GM23338 (cell line): ENCODE measurements around the gene LRRC27. TPM values are rescaled to one million over a fixed set of nuclear protein-coding genes. Genes with fewer than 3 reads are reported as not detected.

ENCODE experiments used
- ATAC-seq: fragments of 200-7000 bp; cut with Tn5 transposase; 3 replicates; pipeline ENCODE4 v1.9.1; 2020
- DNase-seq: peaks from one replicate; pipeline ENCODE4 v3.0.0-alpha.2; 2015; ENCODE audit warnings: low spot score
- H2AFZ ChIP-seq: fragments of 200-600 bp; sonication (generic); 2 replicates; pipeline ENCODE4 v1.8.0; 2016; ENCODE audit warnings: antibody characterized with exemption, mild to moderate bottlenecking, moderate library complexity
- H3F3A ChIP-seq: fragments of 200-600 bp; sonication (generic); replicated peaks from 2 replicates; pipeline ENCODE4 v1.8.0; 2017; ENCODE audit warnings: antibody characterized with exemption, mixed run types, low read depth
- H3K27ac ChIP-seq: fragments of 200-600 bp; sonication (generic); 2 replicates; pipeline ENCODE4 v1.6.1; 2016; ENCODE audit warnings: low read depth
- H3K27me3 ChIP-seq: fragments of 200-600 bp; sonication (generic); 2 replicates; pipeline ENCODE4 v1.8.0; 2016; ENCODE audit warnings: mild to moderate bottlenecking, mixed run types, moderate library complexity; ENCODE audit not compliant: insufficient read depth
- H3K36me3 ChIP-seq: fragments of 200-600 bp; sonication (generic); 2 replicates; pipeline ENCODE4 v1.8.0; 2016; ENCODE audit warnings: mild to moderate bottlenecking; ENCODE audit not compliant: insufficient read depth
- H3K4me1 ChIP-seq: fragments of 200-600 bp; sonication (generic); 2 replicates; pipeline ENCODE4 v1.8.0; 2016; ENCODE audit warnings: mild to moderate bottlenecking, moderate library complexity; ENCODE audit not compliant: insufficient read depth
- H3K4me2 ChIP-seq: fragments of 200-600 bp; sonication (generic); 2 replicates; pipeline ENCODE4 v1.7.1; 2017; ENCODE audit warnings: mixed run types
- H3K4me3 ChIP-seq: fragments of 200-600 bp; sonication (generic); 2 replicates; pipeline ENCODE4 v1.6.1; 2016; ENCODE audit warnings: mixed run types
- H3K79me2 ChIP-seq: fragments of 200-600 bp; sonication (generic); replicated peaks from 2 replicates; pipeline ENCODE4 v1.8.0; 2017; ENCODE audit warnings: mild to moderate bottlenecking; ENCODE audit not compliant: insufficient read depth
- H3K9me2 ChIP-seq: fragments of 200-600 bp; sonication (generic); 2 replicates; pipeline ENCODE4 v1.8.0; 2017; ENCODE audit not compliant: insufficient read depth
- H4K20me1 ChIP-seq: fragments of 200-600 bp; sonication (generic); replicated peaks from 2 replicates; pipeline ENCODE4 v1.8.0; 2017; ENCODE audit warnings: mild to moderate bottlenecking; ENCODE audit not compliant: insufficient read depth
- H3K27ac Mint-ChIP-seq: 2 replicates; pipeline ENCODE4 v1.8.0; 2020; ENCODE audit warnings: inconsistent platforms, mild to moderate bottlenecking, moderate library complexity, mixed read lengths
- H3K27me3 Mint-ChIP-seq: 3 replicates; pipeline ENCODE4 v1.8.0; 2022; ENCODE audit warnings: low read depth, mild to moderate bottlenecking, moderate library complexity, mixed read lengths, inconsistent platforms; ENCODE audit not compliant: insufficient read depth, poor library complexity
- H3K36me3 Mint-ChIP-seq: 3 replicates; pipeline ENCODE4 v1.8.0; 2021; ENCODE audit warnings: low read depth, mild to moderate bottlenecking, inconsistent platforms, moderate library complexity, mixed read lengths
- H3K4me1 Mint-ChIP-seq: 3 replicates; pipeline ENCODE4 v1.8.0; 2020; ENCODE audit warnings: mild to moderate bottlenecking, inconsistent platforms, mixed read lengths
- H3K4me3 Mint-ChIP-seq: 3 replicates; pipeline ENCODE4 v1.8.0; 2021; ENCODE audit warnings: moderate library complexity, mild to moderate bottlenecking, inconsistent platforms, mixed read lengths
- H3K9me3 Mint-ChIP-seq: 3 replicates; pipeline ENCODE4 v1.8.0; 2020; ENCODE audit warnings: moderate library complexity, mild to moderate bottlenecking, inconsistent platforms, mixed read lengths
- ETS1 ChIP-seq: IDR thresholded peaks from 2 replicates; pipeline ENCODE4 v1.6.1; 2016; ENCODE audit warnings: antibody characterized with exemption
- EZH2 ChIP-seq: fragments of 200-600 bp; sonication (generic); IDR thresholded peaks from one replicate; pipeline ENCODE4 v1.8.0; 2017; ENCODE audit warnings: antibody characterized with exemption, mild to moderate bottlenecking, low read depth; ENCODE audit not compliant: unreplicated experiment
- EZH2phosphoT487 ChIP-seq: fragments of 200-600 bp; sonication (generic); IDR thresholded peaks from one replicate; pipeline ENCODE4 v1.8.1; 2018; ENCODE audit warnings: antibody characterized with exemption; ENCODE audit not compliant: unreplicated experiment
- JUNB ChIP-seq: IDR thresholded peaks from one replicate; pipeline ENCODE4 v1.6.1; 2016; ENCODE audit warnings: antibody characterized with exemption; ENCODE audit not compliant: unreplicated experiment
- NANOG ChIP-seq: IDR thresholded peaks from 2 replicates; pipeline ENCODE4 v1.6.1; 2016; ENCODE audit warnings: antibody characterized with exemption, borderline replicate concordance
- ZNF462 ChIP-seq: fragments of 250-450 bp; sonication (Bioruptor Pico); IDR thresholded peaks from 2 replicates; pipeline ENCODE4 v1.5.0; 2020; ENCODE audit warnings: mild to moderate bottlenecking, moderate library complexity
- polyA plus RNA-seq: library from polyadenylated mRNA; unstranded; fragments of >200 nt; fragmentation: Nextera tagmentation; extraction: Ambion mirVana; gene quantifications from 2 replicates; pipeline ENCODE4 v1.2.1, GENCODE V29; 2016
- total RNA-seq: library from RNA; depleted of rRNA; stranded (reverse); fragments of >200 nt; shearing (Covaris generic); gene quantifications from 2 replicates; pipeline ENCODE4 v1.2.3, GENCODE V29; 2014

The LRRC27 gene
- total and polyA plus RNA-seq, 2 experiments from 2014 or later = 2.9 to 3.5 TPM

- TF ChIP-seq ZNF462 (CRISPR knock-in tag) (no peak), EZH2 (no peak), NANOG (no peak), JUNB (no peak), ETS1 (no peak)
Observed at GRCh38 chr10:132319853-132320653, 11.9 kb upstream of the LRRC27 start (continued).

GRCh38 chr10:132320654-132321469 is 11.1 kb upstream of the LRRC27 start:
- DNase-seq = no peak
- Histone ChIP-seq H3K36me3 (no peaks in the 10 kb centered on the region), H4K20me1 (no peaks in the 10 kb centered on the region), H3F3A (no peaks in the 10 kb centered on the region), H3K27me3 (no peaks in the 10 kb centered on the region), H3K79me2 (no peaks in the 10 kb centered on the region), H3K4me3 (no peak overlapping the region), H3K9me2 (no peaks in the 10 kb centered on the region), H3K4me1 (no peaks in the 10 kb centered on the region), H3K27ac (no peak overlapping the region), H3K4me2 (no peak overlapping the region), H2AFZ (no peak overlapping the region)
- Mint-ChIP-seq H3K27me3 (peaks cover 1% of the 10 kb centered on the region), H3K36me3 (peaks cover 11% of the 10 kb centered on the region), H3K4me3 (no peak overlapping the region), H3K27ac (no peak overlapping the region), H3K9me3 (no peaks in the 10 kb centered on the region), H3K4me1 (peaks cover 5% of the 10 kb centered on the region; the same call in 2 of the 3 replicates)
- ATAC-seq = no peak
- no peak for TF ChIP-seq ZNF462 (CRISPR knock-in tag)
- no peak for TF ChIP-seq EZH2phosphoT487
